ENCODE results near the gene MRPL54. TPM values are rescaled to one million over a fixed set of nuclear protein-coding genes. Genes with fewer than 3 reads are reported as not detected.

MRPL54 gene
- total RNA-seq, 1 experiment from 2014 or later: 67.1 TPM

DNA sequence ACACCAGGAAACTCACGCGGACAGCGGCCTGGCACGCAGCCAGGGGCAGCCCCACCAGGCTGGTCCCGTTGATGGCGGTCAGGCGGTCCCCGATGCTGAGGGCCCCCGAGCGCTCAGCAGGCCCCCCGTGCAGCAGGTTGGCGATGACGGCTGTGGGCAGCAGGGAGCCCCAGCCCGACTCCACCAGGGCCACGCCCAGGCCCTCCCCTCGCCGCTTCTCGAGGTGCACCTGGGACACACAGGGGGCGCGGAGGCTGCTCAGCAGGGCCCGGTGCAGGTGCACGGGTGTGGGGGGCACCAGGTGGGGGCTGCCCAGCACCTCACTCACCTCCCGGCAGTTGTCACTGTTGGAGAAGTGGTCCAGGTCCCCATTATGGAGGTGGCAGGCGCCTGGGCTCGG is 10.0 kb upstream of the MRPL54 start:
- POLR2A ChIA-PET: interaction anchor here (1.0 kb wide), 1 partner anchor 10 kb away, joined by 4 read pairs; no protein-coding TSS in a partner anchor
- TF ChIP-seq EGR1 (IDR thresholded peaks at IDR 0.05; ENCODE audit: low read depth) (no peak), ZFX (IDR thresholded peaks at IDR 0.05) (no peak), FOSL1 (IDR thresholded peaks at IDR 0.05; ENCODE audit: low read depth) (no peak), YY1 (IDR thresholded peaks at IDR 0.05; ENCODE audit: extremely low read depth, insufficient replicate concordance, low read depth, low read length) (no peak), TCF7L2 (IDR thresholded peaks at IDR 0.05; ENCODE audit: borderline replicate concordance, extremely low read depth, insufficient read depth, insufficient read length) (no peak), JUND (IDR thresholded peaks at IDR 0.05) (no peak)

DNA sequence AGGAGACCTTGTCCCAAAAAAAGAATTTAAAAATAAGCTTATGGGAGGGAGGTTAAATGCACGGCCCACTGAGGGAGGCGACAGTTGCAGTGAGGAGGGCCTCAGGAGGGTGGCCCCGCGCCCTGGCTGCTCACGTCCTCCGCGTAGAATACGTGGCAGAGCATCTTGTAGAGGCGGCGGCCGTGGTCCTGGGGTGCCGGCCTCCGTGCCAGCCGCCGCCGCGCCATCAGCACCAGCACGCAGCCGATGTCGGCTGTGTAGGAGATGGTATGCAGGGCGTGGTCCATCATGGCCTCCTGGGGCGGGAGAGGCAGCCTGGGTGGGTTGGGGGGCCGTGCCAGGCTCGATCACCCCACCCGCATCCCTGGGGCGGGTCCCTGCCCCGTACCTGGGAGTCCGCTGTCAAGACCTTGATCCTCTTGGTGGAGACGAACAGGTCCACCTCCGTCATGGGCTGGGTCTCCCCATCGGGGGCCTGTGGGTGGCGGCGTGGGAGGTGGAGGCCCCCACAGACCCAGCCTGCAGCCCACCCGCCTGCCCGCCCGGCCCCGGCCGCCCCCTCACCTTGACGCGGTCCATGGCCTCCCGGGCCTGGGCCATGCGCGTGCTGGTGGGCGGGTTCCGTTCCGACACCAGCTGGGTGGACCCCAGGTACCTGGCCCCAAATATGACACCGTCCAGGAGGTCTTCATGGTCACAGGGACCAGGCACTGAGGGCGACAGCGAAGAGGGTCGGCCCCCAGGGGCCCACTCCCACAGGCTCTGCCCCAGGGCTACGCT is 8.7 kb upstream of the MRPL54 start:
- H3K36me3 ChIP-seq (ENCODE audit: control insufficient read depth in 1 of 2, insufficient read depth in 2 of 2, low read length in 2 of 2): peaks cover 0 to 3% of the 10 kb centered on the region in 2 experiments; a peak in 2 of 4 replicates
- no peak overlapping the region for H2AFZ ChIP-seq (ENCODE audit: low read depth, low read length, poor library complexity, severe bottlenecking)
- no peaks in the 10 kb centered on the region for H3K27me3 ChIP-seq (ENCODE audit: insufficient read depth, low read length)
- ATAC-seq (no peak), DNase-seq (ENCODE audit: low read depth, low spot score) (no peak)
- CTCF ChIA-PET: no interaction called here
- H4K20me1 ChIP-seq (ENCODE audit: insufficient read depth): no peaks in the 10 kb centered on the region
- POLR2A ChIA-PET: interaction anchor here (1.0 kb wide), 1 partner anchor 8 kb away, joined by 4 read pairs; no protein-coding TSS in a partner anchor
- H3K4me1 ChIP-seq (ENCODE audit: control insufficient read depth in 1 of 2, insufficient read depth in 2 of 2, low read length in 2 of 2): no peaks in the 10 kb centered on the region
- no peaks in the 10 kb centered on the region for H3K9me2 ChIP-seq (ENCODE audit: insufficient read depth)
- H3K27ac ChIP-seq (ENCODE audit: low read depth, low read length): no peak overlapping the region
- intact Hi-C loops (cut with micrococcal nuclease): no loop called here
- no TSS peak for BruUV-seq (replicated peaks)
- H3K4me3 ChIP-seq (replicated peaks in 1 of 2; ENCODE audit: low read depth in 1 of 2, low read length in 2 of 2): no peak overlapping the region
- no peaks in the 10 kb centered on the region for H3K9me3 ChIP-seq (ENCODE audit: control insufficient read depth in 1 of 2, insufficient read depth in 1 of 2, low read depth in 1 of 2, low read length in 2 of 2)
- no peak overlapping the region for H3K9ac ChIP-seq (ENCODE audit: low read length)
- no peak overlapping the region for H3K4me2 ChIP-seq (ENCODE audit: low read length)
- H3K79me2 ChIP-seq (ENCODE audit: insufficient read depth, low read length): peaks cover 1% of the 10 kb centered on the region; the same call in 1 of the 2 replicates
- RAD21 ChIA-PET (ENCODE audit: low non-redundant PET in 1 of 2, low total read pairs in 2 of 2, uncharacterized antibody in 2 of 2, unreplicated experiment in 2 of 2): no interaction called here
- TF ChIP-seq, protein P1, sequence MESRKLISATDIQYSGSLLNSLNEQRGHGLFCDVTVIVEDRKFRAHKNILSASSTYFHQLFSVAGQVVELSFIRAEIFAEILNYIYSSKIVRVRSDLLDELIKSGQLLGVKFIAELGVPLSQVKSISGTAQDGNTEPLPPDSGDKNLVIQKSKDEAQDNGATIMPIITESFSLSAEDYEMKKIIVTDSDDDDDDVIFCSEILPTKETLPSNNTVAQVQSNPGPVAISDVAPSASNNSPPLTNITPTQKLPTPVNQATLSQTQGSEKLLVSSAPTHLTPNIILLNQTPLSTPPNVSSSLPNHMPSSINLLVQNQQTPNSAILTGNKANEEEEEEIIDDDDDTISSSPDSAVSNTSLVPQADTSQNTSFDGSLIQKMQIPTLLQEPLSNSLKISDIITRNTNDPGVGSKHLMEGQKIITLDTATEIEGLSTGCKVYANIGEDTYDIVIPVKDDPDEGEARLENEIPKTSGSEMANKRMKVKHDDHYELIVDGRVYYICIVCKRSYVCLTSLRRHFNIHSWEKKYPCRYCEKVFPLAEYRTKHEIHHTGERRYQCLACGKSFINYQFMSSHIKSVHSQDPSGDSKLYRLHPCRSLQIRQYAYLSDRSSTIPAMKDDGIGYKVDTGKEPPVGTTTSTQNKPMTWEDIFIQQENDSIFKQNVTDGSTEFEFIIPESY (IDR thresholded peaks at IDR 0.05; ENCODE audit: extremely low read depth, insufficient replicate concordance, low read length): no peak
- TF ChIP-seq JUND (IDR thresholded peaks at IDR 0.05): no peak
- TF ChIP-seq, protein P2, sequence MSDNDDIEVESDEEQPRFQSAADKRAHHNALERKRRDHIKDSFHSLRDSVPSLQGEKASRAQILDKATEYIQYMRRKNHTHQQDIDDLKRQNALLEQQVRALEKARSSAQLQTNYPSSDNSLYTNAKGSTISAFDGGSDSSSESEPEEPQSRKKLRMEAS (IDR thresholded peaks at IDR 0.05): no peak
- TF ChIP-seq RAD21 (IDR thresholded peaks at IDR 0.05; ENCODE audit: low read depth): no peak
- TF ChIP-seq, protein P3, sequence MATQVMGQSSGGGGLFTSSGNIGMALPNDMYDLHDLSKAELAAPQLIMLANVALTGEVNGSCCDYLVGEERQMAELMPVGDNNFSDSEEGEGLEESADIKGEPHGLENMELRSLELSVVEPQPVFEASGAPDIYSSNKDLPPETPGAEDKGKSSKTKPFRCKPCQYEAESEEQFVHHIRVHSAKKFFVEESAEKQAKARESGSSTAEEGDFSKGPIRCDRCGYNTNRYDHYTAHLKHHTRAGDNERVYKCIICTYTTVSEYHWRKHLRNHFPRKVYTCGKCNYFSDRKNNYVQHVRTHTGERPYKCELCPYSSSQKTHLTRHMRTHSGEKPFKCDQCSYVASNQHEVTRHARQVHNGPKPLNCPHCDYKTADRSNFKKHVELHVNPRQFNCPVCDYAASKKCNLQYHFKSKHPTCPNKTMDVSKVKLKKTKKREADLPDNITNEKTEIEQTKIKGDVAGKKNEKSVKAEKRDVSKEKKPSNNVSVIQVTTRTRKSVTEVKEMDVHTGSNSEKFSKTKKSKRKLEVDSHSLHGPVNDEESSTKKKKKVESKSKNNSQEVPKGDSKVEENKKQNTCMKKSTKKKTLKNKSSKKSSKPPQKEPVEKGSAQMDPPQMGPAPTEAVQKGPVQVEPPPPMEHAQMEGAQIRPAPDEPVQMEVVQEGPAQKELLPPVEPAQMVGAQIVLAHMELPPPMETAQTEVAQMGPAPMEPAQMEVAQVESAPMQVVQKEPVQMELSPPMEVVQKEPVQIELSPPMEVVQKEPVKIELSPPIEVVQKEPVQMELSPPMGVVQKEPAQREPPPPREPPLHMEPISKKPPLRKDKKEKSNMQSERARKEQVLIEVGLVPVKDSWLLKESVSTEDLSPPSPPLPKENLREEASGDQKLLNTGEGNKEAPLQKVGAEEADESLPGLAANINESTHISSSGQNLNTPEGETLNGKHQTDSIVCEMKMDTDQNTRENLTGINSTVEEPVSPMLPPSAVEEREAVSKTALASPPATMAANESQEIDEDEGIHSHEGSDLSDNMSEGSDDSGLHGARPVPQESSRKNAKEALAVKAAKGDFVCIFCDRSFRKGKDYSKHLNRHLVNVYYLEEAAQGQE (IDR thresholded peaks at IDR 0.05; ENCODE audit: low read depth): no peak
- TF ChIP-seq YY1 (IDR thresholded peaks at IDR 0.05; ENCODE audit: extremely low read depth, insufficient replicate concordance, low read depth, low read length): no peak
- TF ChIP-seq CBX3 (IDR thresholded peaks at IDR 0.05; ENCODE audit: low read depth): no peak
- TF ChIP-seq EZH2 (IDR thresholded peaks at IDR 0.05): no peak
- no peak for TF ChIP-seq SRF (IDR thresholded peaks at IDR 0.05; ENCODE audit: low read depth)

More for the DNA sequence above, 10.0 kb upstream of the MRPL54 start:
- no peak overlapping the region for H3K27ac ChIP-seq (ENCODE audit: low read depth, low read length)
- H3K79me2 ChIP-seq (ENCODE audit: insufficient read depth, low read length): no peaks in the 10 kb centered on the region
- DNase-seq (ENCODE audit: low read depth, low spot score) (no peak), ATAC-seq (no peak)
- no peak overlapping the region for H3K4me2 ChIP-seq (ENCODE audit: low read length)
- H3K27me3 ChIP-seq (ENCODE audit: insufficient read depth, low read length): no peaks in the 10 kb centered on the region
- H3K36me3 ChIP-seq (ENCODE audit: control insufficient read depth in 1 of 2, insufficient read depth in 2 of 2, low read length in 2 of 2): peaks cover 0 to 3% of the 10 kb centered on the region in 2 experiments; a peak in 2 of 4 replicates
- RAD21 ChIA-PET (ENCODE audit: low non-redundant PET in 1 of 2, low total read pairs in 2 of 2, uncharacterized antibody in 2 of 2, unreplicated experiment in 2 of 2): no interaction called here
- H2AFZ ChIP-seq (ENCODE audit: low read depth, low read length, poor library complexity, severe bottlenecking): no peak overlapping the region
- CTCF ChIA-PET: no interaction called here
- no peaks in the 10 kb centered on the region for H4K20me1 ChIP-seq (ENCODE audit: insufficient read depth)
- no peaks in the 10 kb centered on the region for H3K4me1 ChIP-seq (ENCODE audit: control insufficient read depth in 1 of 2, insufficient read depth in 2 of 2, low read length in 2 of 2)
- H3K4me3 ChIP-seq (replicated peaks in 1 of 2; ENCODE audit: low read depth in 1 of 2, low read length in 2 of 2): no peak overlapping the region
- no TSS peak for BruUV-seq (replicated peaks)
- intact Hi-C loops (cut with micrococcal nuclease): no loop called here
- no peaks in the 10 kb centered on the region for H3K9me2 ChIP-seq (ENCODE audit: insufficient read depth)
- no peak overlapping the region for H3K9ac ChIP-seq (ENCODE audit: low read length)
- no peaks in the 10 kb centered on the region for H3K9me3 ChIP-seq (ENCODE audit: control insufficient read depth in 1 of 2, insufficient read depth in 1 of 2, low read depth in 1 of 2, low read length in 2 of 2)

Data from HCT116 (cell line).